ENCODE measurements around the gene GLI2.

The GLI2 gene

DNA sequence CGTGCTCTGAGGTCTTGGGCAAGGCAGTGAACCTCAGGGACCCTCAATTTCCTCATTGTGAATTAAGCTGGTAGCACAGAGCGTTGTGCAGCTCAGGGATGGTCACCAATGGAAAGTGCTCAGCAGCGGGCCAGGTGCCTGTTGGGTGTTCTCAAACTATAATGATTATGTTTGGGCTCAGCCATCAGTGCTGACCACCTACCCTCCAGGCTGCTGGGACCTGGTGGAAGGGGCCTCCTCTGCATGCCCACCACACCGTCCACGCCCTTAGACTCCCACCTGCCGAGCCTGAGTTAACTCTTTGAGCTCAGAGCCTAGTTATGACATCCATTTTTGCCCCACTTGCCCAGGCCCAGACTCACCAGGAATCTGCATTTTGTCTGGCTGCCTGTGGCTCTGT, 35.0 kb downstream of the GLI2 start:
- Histone ChIP-seq H3K4me3 (ENCODE audit: low read length in 2 of 2) (no peak overlapping the region), H3K9me3 (replicated peaks in 1 of 2; ENCODE audit: control insufficient read depth in 2 of 2, insufficient read depth in 1 of 2, low read depth in 1 of 2, low read length in 2 of 2) (no peaks in the 10 kb centered on the region), H3K36me3 (replicated peaks in 1 of 2; ENCODE audit: control insufficient read depth in 2 of 2, insufficient read depth in 2 of 2, low read length in 2 of 2) (peaks cover 2 to 25% of the 10 kb centered on the region in 2 donors), H3K27ac (replicated peaks; ENCODE audit: low read length) (no peak overlapping the region), H3K23ac (ENCODE audit: low read depth, low read length, poor library complexity) (no peak overlapping the region), H3K9ac (ENCODE audit: low read depth, low read length, poor library complexity) (no peak overlapping the region), H3K4me1 (ENCODE audit: control insufficient read depth in 2 of 2, insufficient read depth in 1 of 2, low read depth in 1 of 2, low read length in 2 of 2) (peaks cover 31 to 37% of the 10 kb centered on the region in 2 donors), H3K27me3 (ENCODE audit: control insufficient read depth in 3 of 3, insufficient read depth in 3 of 3, low read depth in 1 of 3, low read length in 3 of 3) (no peaks in the 10 kb centered on the region), H2BK120ac (ENCODE audit: low read depth, low read length) (no peak overlapping the region), H3K18ac (ENCODE audit: low read length) (no peak overlapping the region), H2AFZ (ENCODE audit: low read length) (no peak overlapping the region), H3K4ac (ENCODE audit: low read length) (no peak overlapping the region), H2BK5ac (ENCODE audit: low read length) (no peak overlapping the region), H3K4me2 (ENCODE audit: insufficient read depth, low read length, poor library complexity, severe bottlenecking) (no peak overlapping the region), H4K91ac (ENCODE audit: low read depth, low read length, poor library complexity) (no peak overlapping the region), H3K14ac (ENCODE audit: low read length) (no peak overlapping the region), H2BK12ac (ENCODE audit: low read length) (no peak overlapping the region), H2AK5ac (ENCODE audit: low read depth, low read length) (no peak overlapping the region), H3K79me1 (ENCODE audit: low read depth, low read length) (peaks cover 38% of the 10 kb centered on the region), H2BK15ac (ENCODE audit: low read length) (no peak overlapping the region), H4K8ac (ENCODE audit: low read depth, low read length) (no peak overlapping the region)
- no peak for DNase-seq (ENCODE audit: low spot score)
- WGBS, 2 donors (ENCODE audit: extremely low coverage in 2 of 2, insufficient read length in 2 of 2, insufficient replicate concordance in 1 of 2) = no CpG with 5 or more reads among the region's 6 CpGs

DNA sequence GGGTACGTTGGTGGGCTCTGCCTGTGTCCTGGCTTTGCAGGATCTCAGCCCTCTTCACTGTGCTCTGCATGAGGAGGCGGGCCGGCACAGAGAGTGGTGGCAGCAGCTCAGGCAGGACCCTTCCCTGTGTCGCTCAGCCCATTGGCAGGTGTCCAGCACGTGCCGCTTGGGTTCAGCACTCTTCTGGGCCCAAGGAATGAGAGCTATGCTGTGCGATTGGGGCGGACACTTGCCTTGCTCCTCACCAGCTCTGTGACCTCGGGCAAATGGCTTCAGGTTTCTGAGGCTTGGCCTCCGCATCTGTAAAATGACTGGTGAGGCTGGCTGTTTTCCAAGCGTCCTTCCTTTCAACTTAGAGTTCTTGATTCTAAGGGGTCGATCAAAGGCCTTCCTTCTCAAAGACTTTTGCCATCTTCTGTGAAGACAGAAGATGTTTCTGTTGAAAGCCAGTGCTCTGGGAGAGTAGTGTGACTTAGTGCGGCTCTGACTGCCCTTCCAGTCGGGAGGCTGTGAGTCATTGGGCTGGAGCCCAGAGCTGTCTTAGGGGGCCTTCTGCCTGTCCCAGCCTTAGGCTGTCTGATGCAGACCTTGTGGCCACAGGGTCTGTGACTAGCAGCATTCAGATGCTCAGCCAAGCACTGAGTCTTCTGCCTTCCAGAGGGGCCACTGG, 35.6 kb downstream of the GLI2 start:
- Histone ChIP-seq H3K18ac (ENCODE audit: low read length) (no peak overlapping the region), H3K36me3 (replicated peaks in 1 of 2; ENCODE audit: control insufficient read depth in 2 of 2, insufficient read depth in 2 of 2, low read length in 2 of 2) (peaks cover 2 to 25% of the 10 kb centered on the region in 2 donors), H3K14ac (ENCODE audit: low read length) (no peak overlapping the region), H4K8ac (ENCODE audit: low read depth, low read length) (no peak overlapping the region), H3K79me1 (ENCODE audit: low read depth, low read length) (peaks cover 35% of the 10 kb centered on the region), H3K27ac (replicated peaks; ENCODE audit: low read length) (no peak overlapping the region), H2AFZ (ENCODE audit: low read length) (no peak overlapping the region), H3K23ac (ENCODE audit: low read depth, low read length, poor library complexity) (no peak overlapping the region), H3K4ac (ENCODE audit: low read length) (no peak overlapping the region), H3K9me3 (replicated peaks in 1 of 2; ENCODE audit: control insufficient read depth in 2 of 2, insufficient read depth in 1 of 2, low read depth in 1 of 2, low read length in 2 of 2) (no peaks in the 10 kb centered on the region), H4K91ac (ENCODE audit: low read depth, low read length, poor library complexity) (no peak overlapping the region), H3K4me3 (ENCODE audit: low read length in 2 of 2) (no peak overlapping the region), H3K4me2 (ENCODE audit: insufficient read depth, low read length, poor library complexity, severe bottlenecking) (no peak overlapping the region), H2AK5ac (ENCODE audit: low read depth, low read length) (no peak overlapping the region), H3K4me1 (ENCODE audit: control insufficient read depth in 2 of 2, insufficient read depth in 1 of 2, low read depth in 1 of 2, low read length in 2 of 2) (peaks cover 26 to 31% of the 10 kb centered on the region in 2 donors), H3K9ac (ENCODE audit: low read depth, low read length, poor library complexity) (no peak overlapping the region), H2BK15ac (ENCODE audit: low read length) (no peak overlapping the region), H2BK5ac (ENCODE audit: low read length) (no peak overlapping the region), H3K27me3 (ENCODE audit: control insufficient read depth in 3 of 3, insufficient read depth in 3 of 3, low read depth in 1 of 3, low read length in 3 of 3) (no peaks in the 10 kb centered on the region), H2BK120ac (ENCODE audit: low read depth, low read length) (no peak overlapping the region), H2BK12ac (ENCODE audit: low read length) (no peak overlapping the region)
- no CpG with 5 or more reads among the region's 14 CpGs for WGBS, 2 donors (ENCODE audit: extremely low coverage in 2 of 2, insufficient read length in 2 of 2, insufficient replicate concordance in 1 of 2)
- DNase-seq (ENCODE audit: low spot score) = no peak

DNA sequence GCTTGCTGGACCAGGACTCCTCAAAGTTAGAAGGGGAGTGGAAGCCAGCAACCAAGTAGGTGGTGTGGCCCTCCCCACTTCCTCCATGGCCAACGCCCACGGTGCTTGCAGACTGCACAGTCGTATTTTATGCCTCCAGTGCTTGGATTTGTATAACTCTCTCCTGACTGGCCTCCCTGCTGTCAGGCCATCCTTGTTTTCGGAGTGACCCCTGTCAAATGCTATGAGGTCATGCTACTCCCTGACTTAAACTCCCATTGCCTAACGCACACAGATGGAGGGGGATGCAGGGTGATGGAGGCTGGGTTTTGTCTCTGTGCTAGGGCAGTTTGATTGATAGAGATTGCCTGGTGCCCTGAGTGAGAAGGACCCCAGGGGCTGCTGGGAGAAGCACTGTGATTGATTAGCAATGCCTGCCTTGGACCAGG, 36.1 kb downstream of the GLI2 start:
- no peak overlapping the region for H3K27ac ChIP-seq (replicated peaks; ENCODE audit: low read length)
- no peak overlapping the region for H4K91ac ChIP-seq (ENCODE audit: low read depth, low read length, poor library complexity)
- H2BK120ac ChIP-seq (ENCODE audit: low read depth, low read length) = no peak overlapping the region
- H2BK5ac ChIP-seq (ENCODE audit: low read length) = no peak overlapping the region
- no peak overlapping the region for H3K18ac ChIP-seq (ENCODE audit: low read length)
- H2AFZ ChIP-seq (ENCODE audit: low read length) = no peak overlapping the region
- H4K8ac ChIP-seq (ENCODE audit: low read depth, low read length) = no peak overlapping the region
- peaks cover 24 to 28% of the 10 kb centered on the region in 2 donors for H3K4me1 ChIP-seq (ENCODE audit: control insufficient read depth in 2 of 2, insufficient read depth in 1 of 2, low read depth in 1 of 2, low read length in 2 of 2)
- no peaks in the 10 kb centered on the region for H3K9me3 ChIP-seq (replicated peaks in 1 of 2; ENCODE audit: control insufficient read depth in 2 of 2, insufficient read depth in 1 of 2, low read depth in 1 of 2, low read length in 2 of 2)
- H3K79me1 ChIP-seq (ENCODE audit: low read depth, low read length) = peaks cover 39% of the 10 kb centered on the region
- WGBS, 2 donors (ENCODE audit: extremely low coverage in 2 of 2, insufficient read length in 2 of 2, insufficient replicate concordance in 1 of 2) = no CpG with 5 or more reads among the region's 5 CpGs
- no peak overlapping the region for H3K9ac ChIP-seq (ENCODE audit: low read depth, low read length, poor library complexity)
- H3K23ac ChIP-seq (ENCODE audit: low read depth, low read length, poor library complexity) = no peak overlapping the region
- peaks cover 2 to 25% of the 10 kb centered on the region in 2 donors for H3K36me3 ChIP-seq (replicated peaks in 1 of 2; ENCODE audit: control insufficient read depth in 2 of 2, insufficient read depth in 2 of 2, low read length in 2 of 2)
- no peak overlapping the region for H3K4me3 ChIP-seq (ENCODE audit: low read length in 2 of 2)
- H2AK5ac ChIP-seq (ENCODE audit: low read depth, low read length) = no peak overlapping the region
- no peak overlapping the region for H2BK12ac ChIP-seq (ENCODE audit: low read length)
- H3K4ac ChIP-seq (ENCODE audit: low read length) = no peak overlapping the region
- H3K4me2 ChIP-seq (ENCODE audit: insufficient read depth, low read length, poor library complexity, severe bottlenecking) = no peak overlapping the region
- H3K14ac ChIP-seq (ENCODE audit: low read length) = no peak overlapping the region
- no peaks in the 10 kb centered on the region for H3K27me3 ChIP-seq (ENCODE audit: control insufficient read depth in 3 of 3, insufficient read depth in 3 of 3, low read depth in 1 of 3, low read length in 3 of 3)
- no peak overlapping the region for H2BK15ac ChIP-seq (ENCODE audit: low read length)
- DNase-seq (ENCODE audit: low spot score) = no peak

DNA sequence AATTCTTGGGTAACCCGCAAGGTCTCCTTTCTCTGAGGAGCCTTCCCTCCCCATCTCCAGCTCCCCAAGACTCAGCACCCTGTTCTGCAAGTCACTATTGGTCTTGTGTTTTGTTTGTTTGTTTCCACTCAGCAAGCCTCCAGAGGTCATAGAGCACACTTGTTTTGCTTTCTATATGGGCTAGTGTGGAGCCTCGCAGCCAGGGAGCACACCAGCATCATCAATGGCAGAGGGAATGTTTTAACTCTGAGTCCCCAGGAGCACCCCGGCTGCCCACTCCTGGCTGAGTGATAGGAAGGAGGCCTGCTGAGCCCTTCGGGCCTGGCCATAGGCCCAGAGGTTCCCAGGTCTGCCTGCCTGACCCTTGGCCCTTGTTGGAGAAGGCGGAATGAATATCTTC, 36.6 kb downstream of the GLI2 start:
- Histone ChIP-seq H3K18ac (ENCODE audit: low read length) (no peak overlapping the region), H3K4me1 (ENCODE audit: control insufficient read depth in 2 of 2, insufficient read depth in 1 of 2, low read depth in 1 of 2, low read length in 2 of 2) (peaks cover 27 to 28% of the 10 kb centered on the region in 2 donors), H2BK12ac (ENCODE audit: low read length) (no peak overlapping the region), H2BK120ac (ENCODE audit: low read depth, low read length) (no peak overlapping the region), H2AK5ac (ENCODE audit: low read depth, low read length) (no peak overlapping the region), H3K36me3 (replicated peaks in 1 of 2; ENCODE audit: control insufficient read depth in 2 of 2, insufficient read depth in 2 of 2, low read length in 2 of 2) (peaks cover 2 to 25% of the 10 kb centered on the region in 2 donors), H2BK15ac (ENCODE audit: low read length) (no peak overlapping the region), H3K4me2 (ENCODE audit: insufficient read depth, low read length, poor library complexity, severe bottlenecking) (no peak overlapping the region), H3K9me3 (replicated peaks in 1 of 2; ENCODE audit: control insufficient read depth in 2 of 2, insufficient read depth in 1 of 2, low read depth in 1 of 2, low read length in 2 of 2) (no peaks in the 10 kb centered on the region), H2BK5ac (ENCODE audit: low read length) (no peak overlapping the region), H3K4me3 (ENCODE audit: low read length in 2 of 2) (no peak overlapping the region), H2AFZ (ENCODE audit: low read length) (no peak overlapping the region), H3K23ac (ENCODE audit: low read depth, low read length, poor library complexity) (no peak overlapping the region), H4K91ac (ENCODE audit: low read depth, low read length, poor library complexity) (no peak overlapping the region), H3K27me3 (ENCODE audit: control insufficient read depth in 3 of 3, insufficient read depth in 3 of 3, low read depth in 1 of 3, low read length in 3 of 3) (no peaks in the 10 kb centered on the region), H3K4ac (ENCODE audit: low read length) (no peak overlapping the region), H3K9ac (ENCODE audit: low read depth, low read length, poor library complexity) (no peak overlapping the region), H4K8ac (ENCODE audit: low read depth, low read length) (no peak overlapping the region), H3K79me1 (ENCODE audit: low read depth, low read length) (peaks cover 42% of the 10 kb centered on the region), H3K14ac (ENCODE audit: low read length) (no peak overlapping the region), H3K27ac (replicated peaks; ENCODE audit: low read length) (no peak overlapping the region)
- WGBS, 2 donors (ENCODE audit: extremely low coverage in 2 of 2, insufficient read length in 2 of 2, insufficient replicate concordance in 1 of 2) = no CpG with 5 or more reads among the region's 5 CpGs
- no peak for DNase-seq (ENCODE audit: low spot score)

Measured in neuronal stem cell (in vitro differentiated cells).